A549 (cell line): ENCODE measurements around the gene TALDO1.

Experiments
- CEBPB ChIP-seq, 2 experiments: fragments of >200 bp in 1 of 2; sonication (Bioruptor Twin) in 1 of 2; formaldehyde crosslinking in 1 of 2; IDR thresholded peaks; 2 replicates each; pipeline ENCODE4 v1.6.1; 2012 to 2016
- ESRRA ChIP-seq: fragments of 150-350 bp; IDR thresholded peaks from 2 replicates; pipeline ENCODE4 v1.6.1; 2014; ENCODE audit warnings: mild to moderate bottlenecking, low read length, borderline replicate concordance
- JUNB ChIP-seq: fragments of >200 bp; sonication (Bioruptor Twin); formaldehyde crosslinking; IDR thresholded peaks from 2 replicates; pipeline ENCODE4 v1.6.1; 2016

DNA sequence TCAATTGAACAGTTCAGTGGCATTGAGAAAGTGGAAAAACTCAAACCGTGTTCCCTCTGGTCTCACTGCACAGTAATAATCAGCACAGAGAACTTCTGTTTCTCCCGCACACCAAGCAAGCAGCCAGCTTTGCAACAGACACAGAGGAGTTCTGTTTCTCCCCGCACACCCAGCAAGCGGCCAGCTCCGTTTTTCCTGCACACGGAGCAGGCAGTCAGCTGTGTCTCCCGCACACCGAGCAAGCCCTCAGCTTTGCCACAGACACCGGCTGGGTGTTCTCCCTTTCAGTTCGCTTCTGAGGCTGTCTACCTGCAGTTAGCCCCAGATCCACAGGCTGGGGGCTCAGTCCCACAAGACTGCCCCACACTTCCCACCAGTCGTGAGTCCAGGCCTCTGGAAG, 9.9 kb upstream of the TALDO1 start:
- TF ChIP-seq ESRRA, result no peak
- TF ChIP-seq CEBPB (IDR thresholded peaks at IDR 0.05), result no peak
- no peak for TF ChIP-seq JUNB
